Astrocyte (in vitro differentiated cells and primary cell): ENCODE measurements around the gene WNT8B. TPM values are rescaled to one million over a fixed set of nuclear protein-coding genes. Genes with fewer than 3 reads are reported as not detected.

ENCODE experiments used
- DNase-seq: peaks from one replicate; pipeline ENCODE4 v3.0.0-alpha.2; 2010; ENCODE audit warnings: low read depth
- FAIRE-seq: peaks from 2 replicates; lab custom pipeline; 2011; peaks lifted over from hg19 to GRCh38; lab: Jason Lieb, UNC
- H2AFZ ChIP-seq: 2 replicates; pipeline ENCODE4 v1.6.0; 2012; ENCODE audit warnings: low read depth, low read length, inconsistent platforms
- H3K27ac ChIP-seq: 2 replicates; pipeline ENCODE4 v1.5.1; 2011; ENCODE audit warnings: low read depth, low read length, inconsistent platforms
- H3K27me3 ChIP-seq: 2 replicates; pipeline ENCODE4 v1.6.0; 2011; ENCODE audit warnings: low read length, inconsistent platforms; ENCODE audit not compliant: insufficient read depth
- H3K36me3 ChIP-seq: 2 replicates; pipeline ENCODE4 v1.5.1; 2011; ENCODE audit warnings: low read length, inconsistent platforms; ENCODE audit not compliant: insufficient read depth
- H3K4me1 ChIP-seq: 2 replicates; pipeline ENCODE4 v1.5.1; 2011; ENCODE audit warnings: low read length, inconsistent platforms; ENCODE audit not compliant: insufficient read depth
- H3K4me2 ChIP-seq: 2 replicates; pipeline ENCODE4 v1.6.0; 2012; ENCODE audit warnings: low read length, inconsistent platforms
- H3K4me3 ChIP-seq: 2 replicates; pipeline ENCODE4 v1.5.1; 2011; ENCODE audit warnings: low read depth, mild to moderate bottlenecking, low read length, inconsistent platforms; ENCODE audit not compliant: insufficient read depth
- H3K79me2 ChIP-seq: 2 replicates; pipeline ENCODE4 v1.6.0; 2012; ENCODE audit warnings: mild to moderate bottlenecking, low read length, inconsistent platforms; ENCODE audit not compliant: insufficient read depth
- H3K9ac ChIP-seq: 2 replicates; pipeline ENCODE4 v1.6.0; 2012; ENCODE audit warnings: mild to moderate bottlenecking, low read length, inconsistent platforms
- H3K9me3 ChIP-seq: 2 replicates; pipeline ENCODE4 v1.5.1; 2012; ENCODE audit warnings: low read depth, mild to moderate bottlenecking, low read length, inconsistent platforms; ENCODE audit not compliant: insufficient read depth
- H4K20me1 ChIP-seq: 2 replicates; pipeline ENCODE4 v1.6.0; 2012; ENCODE audit warnings: low read length, inconsistent platforms; ENCODE audit not compliant: insufficient read depth
- H3K27ac Mint-ChIP-seq: one replicate; pipeline ENCODE4 v1.8.0; 2021; ENCODE audit warnings: mild to moderate bottlenecking, mixed read lengths; ENCODE audit not compliant: unreplicated experiment
- H3K27me3 Mint-ChIP-seq: one replicate; pipeline ENCODE4 v1.8.0; 2021; ENCODE audit warnings: low read depth, mixed read lengths; ENCODE audit not compliant: unreplicated experiment
- H3K36me3 Mint-ChIP-seq: one replicate; pipeline ENCODE4 v1.8.0; 2021; ENCODE audit warnings: low read depth, mixed read lengths; ENCODE audit not compliant: unreplicated experiment
- H3K4me1 Mint-ChIP-seq: one replicate; pipeline ENCODE4 v1.8.0; 2021; ENCODE audit warnings: low read depth, mixed read lengths; ENCODE audit not compliant: unreplicated experiment
- H3K4me3 Mint-ChIP-seq: one replicate; pipeline ENCODE4 v1.8.0; 2021; ENCODE audit warnings: mild to moderate bottlenecking, moderate library complexity, mixed read lengths; ENCODE audit not compliant: unreplicated experiment
- H3K9me3 Mint-ChIP-seq: one replicate; pipeline ENCODE4 v1.8.0; 2021; ENCODE audit warnings: mild to moderate bottlenecking, mixed read lengths; ENCODE audit not compliant: unreplicated experiment
- EZH2 ChIP-seq: IDR thresholded peaks from 2 replicates; pipeline ENCODE4 v1.6.1; 2012; ENCODE audit warnings: mild to moderate bottlenecking, low read length, inconsistent platforms; ENCODE audit not compliant: insufficient read depth
- total RNA-seq: library from RNA; stranded (reverse); gene quantifications from 2 replicates; pipeline ENCODE4 v1.2.1, GENCODE V29; 2021
- TF ChIP-seq, protein P1 (sequence below): IDR thresholded peaks from 2 replicates; pipeline ENCODE4 v1.5.1; 2011; ENCODE audit warnings: low read depth, mild to moderate bottlenecking, inconsistent platforms, low read length, moderate library complexity; ENCODE audit not compliant: insufficient read depth

The WNT8B gene
- total RNA-seq, 1 donor from 2014 or later, result not detected

GRCh38 chr10:100427374-100427773 lies 35.4 kb upstream of the WNT8B start:
- no peak for TF ChIP-seq EZH2
- TF ChIP-seq, protein P1, sequence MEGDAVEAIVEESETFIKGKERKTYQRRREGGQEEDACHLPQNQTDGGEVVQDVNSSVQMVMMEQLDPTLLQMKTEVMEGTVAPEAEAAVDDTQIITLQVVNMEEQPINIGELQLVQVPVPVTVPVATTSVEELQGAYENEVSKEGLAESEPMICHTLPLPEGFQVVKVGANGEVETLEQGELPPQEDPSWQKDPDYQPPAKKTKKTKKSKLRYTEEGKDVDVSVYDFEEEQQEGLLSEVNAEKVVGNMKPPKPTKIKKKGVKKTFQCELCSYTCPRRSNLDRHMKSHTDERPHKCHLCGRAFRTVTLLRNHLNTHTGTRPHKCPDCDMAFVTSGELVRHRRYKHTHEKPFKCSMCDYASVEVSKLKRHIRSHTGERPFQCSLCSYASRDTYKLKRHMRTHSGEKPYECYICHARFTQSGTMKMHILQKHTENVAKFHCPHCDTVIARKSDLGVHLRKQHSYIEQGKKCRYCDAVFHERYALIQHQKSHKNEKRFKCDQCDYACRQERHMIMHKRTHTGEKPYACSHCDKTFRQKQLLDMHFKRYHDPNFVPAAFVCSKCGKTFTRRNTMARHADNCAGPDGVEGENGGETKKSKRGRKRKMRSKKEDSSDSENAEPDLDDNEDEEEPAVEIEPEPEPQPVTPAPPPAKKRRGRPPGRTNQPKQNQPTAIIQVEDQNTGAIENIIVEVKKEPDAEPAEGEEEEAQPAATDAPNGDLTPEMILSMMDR, result no peak
- Histone ChIP-seq H3K4me1 (no peaks in the 10 kb centered on the region), H3K9me3 (peaks cover 2% of the 10 kb centered on the region), H3K4me2 (no peak overlapping the region), H3K4me3 (no peak overlapping the region), H3K27me3 (peaks cover 4% of the 10 kb centered on the region), H3K36me3 (no peaks in the 10 kb centered on the region), H3K79me2 (no peaks in the 10 kb centered on the region), H3K9ac (no peak overlapping the region), H4K20me1 (no peaks in the 10 kb centered on the region), H3K27ac (no peak overlapping the region), H2AFZ (no peak overlapping the region)
- Mint-ChIP-seq H3K27me3 (peaks cover 4% of the 10 kb centered on the region), H3K9me3 (no peaks in the 10 kb centered on the region), H3K27ac (no peak overlapping the region), H3K4me1 (no peaks in the 10 kb centered on the region), H3K36me3 (no peaks in the 10 kb centered on the region), H3K4me3 (no peak overlapping the region)
- DNase-seq, result no peak
- no peak for FAIRE-seq

DNA sequence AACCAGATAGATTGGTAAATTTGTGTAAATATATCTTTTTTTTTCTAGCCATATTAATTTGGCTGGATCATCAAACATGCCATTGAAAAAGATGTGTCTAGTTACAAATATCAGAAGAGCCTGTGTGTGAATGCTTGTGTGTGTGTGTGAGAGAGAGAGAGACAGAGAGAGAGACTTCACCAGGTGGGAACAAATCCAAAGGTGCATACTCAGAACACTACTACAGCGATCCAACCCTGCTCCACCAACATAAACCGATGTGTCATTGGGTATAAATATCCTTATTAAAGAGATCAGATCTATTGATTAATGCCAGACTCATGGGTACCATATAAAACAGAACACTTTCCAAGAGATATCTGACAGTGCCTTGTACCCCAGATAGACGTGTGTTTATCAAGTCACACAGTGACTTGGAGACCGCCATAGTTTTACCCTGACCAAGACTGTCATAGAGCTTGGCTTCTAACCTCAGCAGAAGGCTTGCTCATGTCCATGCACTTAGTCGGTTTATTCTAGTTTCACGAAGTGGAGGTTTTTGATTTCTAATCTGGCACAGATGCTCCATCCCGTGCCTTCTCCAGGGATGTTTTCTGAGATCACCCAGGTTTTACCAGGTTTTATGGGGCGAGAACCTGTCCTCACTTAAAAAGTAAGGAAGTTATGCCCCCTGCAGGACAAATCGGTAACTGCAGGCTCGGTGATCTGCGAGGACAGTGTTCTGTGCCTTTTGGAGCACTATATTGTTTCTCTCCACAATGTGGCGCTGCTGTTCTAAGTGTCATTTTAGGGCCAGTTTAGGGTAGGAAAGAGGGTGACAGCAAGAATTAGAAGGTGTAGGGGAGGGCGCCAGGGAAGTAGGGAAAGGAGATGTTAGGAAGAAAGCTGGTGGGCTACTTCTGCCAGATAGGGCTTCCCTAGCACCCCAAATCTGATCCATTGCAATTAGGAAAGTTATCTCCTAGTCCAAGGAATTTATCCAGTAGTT lies 29.3 kb upstream of the WNT8B start:
- TF ChIP-seq, protein P1, result peak; percentile 100
- no peak for TF ChIP-seq EZH2
- Histone ChIP-seq H3K4me2 (no peak overlapping the region), H4K20me1 (no peaks in the 10 kb centered on the region), H3K4me3 (no peak overlapping the region), H3K9me3 (no peaks in the 10 kb centered on the region), H2AFZ (peak overlapping the region; percentile 20), H3K27ac (no peak overlapping the region), H3K9ac (no peak overlapping the region), H3K27me3 (no peaks in the 10 kb centered on the region), H3K36me3 (no peaks in the 10 kb centered on the region), H3K79me2 (no peaks in the 10 kb centered on the region), H3K4me1 (no peaks in the 10 kb centered on the region)
- Mint-ChIP-seq H3K4me3 (no peak overlapping the region), H3K36me3 (no peaks in the 10 kb centered on the region), H3K27me3 (peaks cover 3% of the 10 kb centered on the region), H3K27ac (no peak overlapping the region), H3K9me3 (no peaks in the 10 kb centered on the region), H3K4me1 (peaks cover 2% of the 10 kb centered on the region)
- peak; percentile 85 for FAIRE-seq
- peak; percentile 64 for DNase-seq

DNA sequence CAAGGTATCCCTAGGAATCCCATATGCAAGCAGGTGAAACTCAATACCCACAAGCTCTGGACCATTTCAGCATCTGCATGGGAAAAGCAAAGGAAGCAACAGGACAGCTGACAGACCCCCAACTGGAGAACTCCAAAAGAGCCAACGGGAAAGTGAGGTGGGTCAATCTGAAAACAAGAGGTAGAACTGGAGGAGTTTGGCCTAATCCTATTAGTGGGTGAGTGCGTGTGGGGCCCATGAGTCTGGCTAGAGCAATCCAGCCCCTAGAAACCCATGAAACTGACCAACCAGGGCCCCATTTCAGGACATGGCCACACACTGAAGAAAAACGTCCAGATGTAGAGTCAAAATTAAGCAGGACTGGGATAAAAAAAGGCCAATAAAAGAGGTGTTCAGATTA lies 26.6 kb upstream of the WNT8B start:
- peaks cover 2% of the 10 kb centered on the region for H3K4me1 Mint-ChIP-seq
- no peak for TF ChIP-seq EZH2
- TF ChIP-seq, protein P1, result no peak
- no peak overlapping the region for H3K27ac Mint-ChIP-seq
- H3K79me2 ChIP-seq, result no peaks in the 10 kb centered on the region
- no peak overlapping the region for H3K4me3 Mint-ChIP-seq
- DNase-seq, result no peak
- H3K27me3 Mint-ChIP-seq, result peaks cover 3% of the 10 kb centered on the region
- H3K9ac ChIP-seq, result no peak overlapping the region
- no peak overlapping the region for H3K4me2 ChIP-seq
- no peaks in the 10 kb centered on the region for H3K4me1 ChIP-seq
- H3K36me3 ChIP-seq, result no peaks in the 10 kb centered on the region
- no peak for FAIRE-seq
- no peaks in the 10 kb centered on the region for H3K27me3 ChIP-seq
- no peaks in the 10 kb centered on the region for H3K36me3 Mint-ChIP-seq
- no peaks in the 10 kb centered on the region for H4K20me1 ChIP-seq
- H3K9me3 Mint-ChIP-seq, result no peaks in the 10 kb centered on the region
- H3K27ac ChIP-seq, result no peak overlapping the region
- no peak overlapping the region for H3K4me3 ChIP-seq
- H3K9me3 ChIP-seq, result no peaks in the 10 kb centered on the region
- H2AFZ ChIP-seq, result no peak overlapping the region
